Erythroblast (primary cell): Measurements from ENCODE around the gene USF2.

Source experiments
- GATA1 ChIP-seq: IDR thresholded peaks from 2 replicates; pipeline ENCODE4 v1.6.1; 2011; ENCODE audit warnings: low read depth, mild to moderate bottlenecking, control low read depth, low read length, moderate library complexity
- POLR2A ChIP-seq: IDR thresholded peaks from 2 replicates; pipeline ENCODE4 v1.6.1; 2011; ENCODE audit warnings: mild to moderate bottlenecking, low read length

- no peak for TF ChIP-seq POLR2A
- TF ChIP-seq GATA1 = no peak
Observed at GRCh38 chr19:35256566-35256965, 12.2 kb upstream of the USF2 start.
